Mesothelial cell of epicardium (in vitro differentiated cells): ENCODE data around the gene ALDH6A1. TPM values are rescaled to one million over a fixed set of nuclear protein-coding genes. Genes with fewer than 3 reads are reported as not detected.

Experiments used
- DNase-seq, 2 experiments: peaks; one replicate each; pipeline ENCODE4 v3.0.0; 2021; ENCODE audit warnings: low spot score in 2 of 2; ENCODE audit not compliant: unreplicated experiment in 2 of 2
- H3K27ac Mint-ChIP-seq: 2 replicates; pipeline ENCODE4 v1.8.0; 2021; ENCODE audit warnings: mixed read lengths
- H3K27me3 Mint-ChIP-seq: 2 replicates; pipeline ENCODE4 v1.8.0; 2021; ENCODE audit warnings: low read depth, mixed read lengths
- H3K36me3 Mint-ChIP-seq: 2 replicates; pipeline ENCODE4 v1.8.0; 2021; ENCODE audit warnings: mixed read lengths
- H3K4me1 Mint-ChIP-seq: 2 replicates; pipeline ENCODE4 v1.8.0; 2021; ENCODE audit warnings: mixed read lengths
- H3K4me3 Mint-ChIP-seq: 2 replicates; pipeline ENCODE4 v1.8.0; 2021; ENCODE audit warnings: mild to moderate bottlenecking, moderate library complexity, mixed read lengths
- H3K9me3 Mint-ChIP-seq: 2 replicates; pipeline ENCODE4 v1.8.0; 2021; ENCODE audit warnings: mixed read lengths
- CTCF ChIP-seq: fragments of 200-600 bp; sonication (generic); IDR thresholded peaks from one replicate; pipeline ENCODE4 v1.5.0; 2021; ENCODE audit warnings: antibody characterized with exemption; ENCODE audit not compliant: unreplicated experiment
- total RNA-seq: library from RNA; stranded (reverse); gene quantifications from 3 replicates; pipeline ENCODE4 v1.2.1, GENCODE V29; 2021

The ALDH6A1 gene
- total RNA-seq, 1 donor from 2014 or later, result 16.8 TPM

DNA sequence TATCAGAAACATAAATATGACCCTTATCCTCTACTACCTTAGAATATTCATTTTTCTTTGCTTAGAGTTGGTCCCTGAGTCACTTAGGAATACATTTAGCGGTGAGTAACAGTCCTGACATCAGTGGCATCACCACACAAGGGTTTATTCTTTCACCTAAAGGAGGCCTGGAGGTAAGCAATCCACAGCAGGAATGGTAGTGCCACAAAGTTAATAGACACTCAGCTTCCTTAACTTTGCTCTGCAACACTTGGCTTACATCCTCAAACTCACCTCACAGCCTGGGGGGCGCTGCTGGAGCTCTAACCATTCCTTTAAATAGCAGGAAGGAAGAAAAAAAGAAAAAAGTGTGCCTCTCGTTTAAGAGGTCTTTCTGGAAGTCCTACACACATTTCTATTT is 36.0 kb downstream of the ALDH6A1 start:
- Mint-ChIP-seq H3K36me3 (peaks cover 2% of the 10 kb centered on the region), H3K4me1 (no peaks in the 10 kb centered on the region), H3K4me3 (no peak overlapping the region), H3K9me3 (no peaks in the 10 kb centered on the region), H3K27ac (no peak overlapping the region), H3K27me3 (no peaks in the 10 kb centered on the region)
- DNase-seq, result no peak
- no peak for TF ChIP-seq CTCF

DNA sequence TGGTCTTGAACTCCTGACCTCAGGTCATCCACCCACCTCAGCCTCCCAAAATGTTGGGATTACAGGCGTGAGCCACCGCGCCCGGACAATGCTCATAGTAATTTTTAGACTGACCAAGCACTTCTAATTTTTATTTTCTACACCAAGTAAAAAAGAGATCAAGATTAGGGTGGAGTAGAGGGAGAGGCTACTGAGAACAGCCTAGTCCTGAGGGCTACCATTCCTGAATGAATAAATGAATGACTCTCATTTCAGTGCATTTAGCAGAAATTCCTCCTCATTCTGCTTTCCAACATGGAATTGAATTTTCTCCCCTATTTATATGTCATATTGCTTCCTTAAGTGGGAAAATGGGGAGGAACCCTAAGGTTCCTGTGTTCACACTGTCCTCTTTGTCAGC is 38.7 kb downstream of the ALDH6A1 start:
- Mint-ChIP-seq H3K4me3 (no peak overlapping the region), H3K27me3 (no peaks in the 10 kb centered on the region)

GRCh38 chr14:74042296-74042695 is 42.0 kb downstream of the ALDH6A1 start:
- DNase-seq, result no peak
- TF ChIP-seq CTCF, result no peak
- H3K36me3 Mint-ChIP-seq, result peaks cover 2% of the 10 kb centered on the region
- no peaks in the 10 kb centered on the region for H3K4me1 Mint-ChIP-seq
- no peaks in the 10 kb centered on the region for H3K27me3 Mint-ChIP-seq
- H3K27ac Mint-ChIP-seq, result no peak overlapping the region
- no peak overlapping the region for H3K4me3 Mint-ChIP-seq
- H3K9me3 Mint-ChIP-seq, result no peaks in the 10 kb centered on the region

More for the DNA sequence above, 38.7 kb downstream of the ALDH6A1 start:
- H3K9me3 Mint-ChIP-seq, result no peaks in the 10 kb centered on the region
- no peak overlapping the region for H3K27ac Mint-ChIP-seq
- DNase-seq, result no peak
- no peak for TF ChIP-seq CTCF
- H3K4me1 Mint-ChIP-seq, result no peaks in the 10 kb centered on the region
- peaks cover 2% of the 10 kb centered on the region for H3K36me3 Mint-ChIP-seq

- Mint-ChIP-seq H3K4me3 (no peak overlapping the region), H3K27me3 (no peaks in the 10 kb centered on the region), H3K27ac (no peak overlapping the region), H3K4me1 (no peaks in the 10 kb centered on the region), H3K36me3 (peaks cover 1% of the 10 kb centered on the region), H3K9me3 (no peaks in the 10 kb centered on the region)
- DNase-seq, result no peak
- TF ChIP-seq CTCF, result peak; percentile 79
Observed at GRCh38 chr14:74038020-74038859, 46.0 kb downstream of the ALDH6A1 start.

- Mint-ChIP-seq H3K4me3 (no peak overlapping the region), H3K4me1 (no peaks in the 10 kb centered on the region), H3K27me3 (no peaks in the 10 kb centered on the region), H3K9me3 (no peaks in the 10 kb centered on the region), H3K27ac (no peak overlapping the region), H3K36me3 (peaks cover 3% of the 10 kb centered on the region)
- DNase-seq, result no peak
- TF ChIP-seq CTCF, result no peak
Observed at GRCh38 chr14:74035556-74035955, 48.7 kb downstream of the ALDH6A1 start.
